Body of pancreas (tissue), 4 donors: ENCODE data around the gene ABLIM3.

Source experiments
- CTCF ChIP-seq, 7 experiments: fragments of 450-650 bp in 4 of 7; fragments of 200-600 bp in 3 of 7; sonication (generic) in 3 of 7; IDR thresholded peaks; one replicate each; pipeline ENCODE4 v1.5.1; 2016 to 2019; ENCODE audit warnings: antibody characterized with exemption in 7 of 7
- POLR2A ChIP-seq, 3 donors: fragments of 450-650 bp; IDR thresholded peaks; one replicate each; pipeline ENCODE4 v1.6.1; 2016; ENCODE audit warnings: antibody characterized with exemption in 3 of 3, mild to moderate bottlenecking in 2 of 3

GRCh38 chr5:149129181-149129580, 12.1 kb upstream of the ABLIM3 start:
- no peak for TF ChIP-seq CTCF (IDR thresholded peaks at IDR 0.05)
- TF ChIP-seq POLR2A (IDR thresholded peaks at IDR 0.05) = no peak
